Measurements from ENCODE around the gene GRAMD1B.

GRCh38 chr11:123408619-123409455 lies 21.2 kb upstream of the GRAMD1B start:
- TF ChIP-seq POLR2AphosphoS5 (IDR thresholded peaks at IDR 0.05) (no peak), CTCF (IDR thresholded peaks at IDR 0.05) (no peak)

Measured in suprapubic skin (tissue), 3 donors.